T-helper 1 cell (primary cell): Measurements from ENCODE around the gene MFAP2.
"Not testable (repeated sequence)": the region's sequence is repeated elsewhere in the genome, so short reads cannot be mapped to it uniquely, and the experiment has no call there.

Experiments
- DNase-seq, 5 donors: peaks; one replicate each; pipeline ENCODE4 v3.0.0-alpha.2; 2012 to 2020

MFAP2 gene

GRCh38 chr1:16958475-16958874 is 21.9 kb downstream of the MFAP2 start:
- DNase-seq = no peak

DNA sequence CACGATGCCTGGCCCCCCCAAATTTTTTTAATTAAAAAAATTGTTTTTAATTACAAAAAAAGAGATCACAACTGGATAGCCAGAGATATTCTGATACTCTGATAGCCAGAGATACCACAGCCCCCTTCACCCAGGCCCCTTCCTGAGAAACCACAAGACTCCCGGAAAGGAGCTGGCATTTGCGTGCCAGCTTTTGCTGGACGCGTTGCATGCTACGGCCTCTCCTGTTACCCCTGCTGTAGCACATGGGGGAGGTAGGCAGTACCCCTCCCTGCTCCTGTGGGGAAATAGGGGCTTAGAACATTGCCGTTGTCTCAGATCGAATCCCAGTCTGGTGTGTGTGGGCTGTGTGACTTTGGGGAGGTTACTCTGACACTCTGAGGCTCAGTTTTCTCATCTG is 22.7 kb downstream of the MFAP2 start:
- no peak for DNase-seq

- no peak for DNase-seq
Measured at GRCh38 chr1:16956775-16957174, 23.6 kb downstream of the MFAP2 start.

DNA sequence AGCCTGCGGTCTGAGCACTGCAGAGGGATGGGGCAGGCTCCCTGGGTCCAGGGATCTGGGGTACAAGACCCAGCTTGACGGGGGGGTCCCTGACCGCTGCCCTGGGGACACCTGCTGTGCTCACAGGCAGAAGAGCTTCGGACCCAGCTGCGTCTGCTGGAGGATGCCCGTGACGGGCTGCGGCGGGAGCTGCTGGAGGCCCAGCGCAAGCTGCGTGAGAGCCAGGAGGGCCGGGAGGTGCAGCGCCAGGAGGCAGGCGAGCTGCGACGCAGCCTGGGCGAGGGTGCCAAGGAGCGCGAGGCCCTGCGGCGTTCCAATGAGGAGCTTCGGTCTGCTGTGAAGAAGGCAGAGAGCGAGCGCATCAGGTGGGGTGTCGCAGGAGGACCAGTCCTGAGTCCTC is 25.2 kb downstream of the MFAP2 start:
- DNase-seq = no peak

GRCh38 chr1:16954579-16954978 is 25.8 kb downstream of the MFAP2 start:
- DNase-seq = no peak

- not testable (repeated sequence) for DNase-seq
Measured at GRCh38 chr1:16952376-16952775, 28.0 kb downstream of the MFAP2 start.

DNA sequence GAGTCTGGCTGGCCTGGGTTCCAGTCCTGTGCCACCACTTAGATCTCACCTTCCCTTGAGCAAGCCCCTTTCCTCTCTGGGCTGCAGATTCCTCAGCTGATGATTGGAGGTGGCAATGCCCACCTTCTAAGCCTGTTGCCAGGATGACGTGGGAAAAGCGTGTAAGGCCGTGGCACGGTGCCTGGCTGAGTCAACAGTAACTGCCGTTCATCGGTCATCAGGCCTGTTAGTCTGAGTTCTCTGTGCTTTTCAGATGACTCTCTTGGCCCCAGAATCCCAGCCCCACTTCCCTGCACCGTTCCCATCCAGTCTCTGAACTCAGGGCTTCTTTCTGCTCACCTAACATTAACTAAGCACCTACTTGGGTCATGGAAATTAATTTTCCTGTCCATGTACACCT is 31.4 kb downstream of the MFAP2 start:
- DNase-seq = not testable (repeated sequence)

GRCh38 chr1:16948282-16948891 is 32.0 kb downstream of the MFAP2 start:
- not testable (repeated sequence) for DNase-seq

DNA sequence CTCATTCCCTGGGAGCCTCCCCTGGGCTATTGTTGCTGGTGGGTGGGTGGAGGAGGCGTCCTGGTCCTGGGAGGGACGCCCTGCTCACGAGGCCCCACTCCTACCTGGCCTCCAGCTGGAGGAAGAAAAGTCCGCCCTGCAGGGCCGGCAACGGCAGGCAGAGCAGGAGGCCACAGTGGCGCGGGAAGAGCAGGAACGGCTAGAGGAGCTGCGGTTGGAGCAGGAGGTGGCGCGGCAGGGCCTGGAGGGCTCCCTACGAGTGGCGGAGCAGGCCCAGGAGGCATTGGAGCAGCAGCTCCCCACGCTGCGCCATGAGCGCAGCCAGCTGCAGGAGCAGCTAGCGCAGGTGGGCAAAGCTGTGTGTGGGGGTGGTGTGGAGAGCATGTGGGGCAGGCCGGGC is 33.8 kb downstream of the MFAP2 start:
- no peak for DNase-seq

DNA sequence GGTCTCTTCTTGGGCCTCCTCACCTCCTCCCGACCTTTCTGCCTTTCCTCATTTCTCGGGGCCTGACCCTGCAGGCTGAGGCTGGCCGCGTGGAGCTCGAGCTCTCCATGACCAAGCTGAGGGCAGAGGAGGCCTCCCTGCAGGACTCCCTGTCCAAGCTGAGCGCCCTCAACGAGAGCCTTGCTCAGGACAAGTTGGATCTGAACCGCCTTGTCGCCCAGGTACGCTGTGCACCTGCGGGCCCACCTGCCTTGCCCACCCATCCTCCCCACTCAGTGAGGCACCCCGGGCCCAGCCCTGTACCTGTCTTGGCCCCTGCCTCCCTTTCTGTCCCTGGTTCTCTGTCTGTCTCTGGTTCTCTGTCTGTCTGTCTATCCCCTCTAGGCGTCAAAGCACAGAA is 34.2 kb downstream of the MFAP2 start:
- not testable (repeated sequence) for DNase-seq

GRCh38 chr1:16945512-16945911 is 34.9 kb downstream of the MFAP2 start:
- DNase-seq = not testable (repeated sequence)

- DNase-seq = no peak
Measured at GRCh38 chr1:16944038-16944437, 36.4 kb downstream of the MFAP2 start.

DNA sequence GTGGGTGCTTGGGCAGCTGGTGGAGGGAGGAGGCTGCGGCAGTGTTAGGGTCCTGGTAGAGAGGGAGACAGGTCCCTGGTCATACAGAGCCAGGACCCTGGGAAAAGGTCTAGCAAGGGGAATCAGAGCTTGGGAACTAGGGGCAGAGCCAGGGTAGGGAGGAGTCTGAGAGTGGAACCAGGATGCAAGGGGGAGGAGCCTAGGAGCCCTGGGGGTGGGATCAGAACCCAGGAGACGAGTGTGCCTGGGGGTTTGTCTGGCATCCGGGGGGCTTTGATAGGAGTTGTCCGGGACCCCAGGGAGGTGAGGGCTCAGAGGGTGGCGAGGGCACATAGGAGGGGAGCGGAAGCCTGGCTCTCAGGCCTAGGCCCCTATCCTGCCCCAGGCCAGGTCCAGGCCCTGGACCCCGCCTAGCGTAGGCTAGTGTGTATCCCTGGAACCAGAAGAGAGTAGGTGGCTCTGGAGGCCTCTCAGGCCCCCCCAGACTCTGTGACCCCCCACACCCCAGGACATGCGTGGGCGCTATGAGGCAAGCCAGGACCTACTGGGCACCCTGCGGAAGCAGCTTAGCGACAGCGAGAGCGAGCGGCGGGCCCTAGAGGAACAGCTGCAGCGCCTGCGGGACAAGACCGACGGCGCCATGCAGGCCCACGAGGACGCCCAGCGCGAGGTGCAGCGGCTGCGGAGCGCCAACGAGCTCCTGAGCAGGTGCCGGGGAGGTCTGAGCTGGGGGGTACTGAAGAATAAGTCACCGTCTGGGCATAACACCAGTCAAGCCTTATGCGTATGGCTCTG is 40.8 kb downstream of the MFAP2 start:
- not testable (repeated sequence) for DNase-seq

GRCh38 chr1:16938351-16939321 is 41.8 kb downstream of the MFAP2 start:
- DNase-seq = no peak

DNA sequence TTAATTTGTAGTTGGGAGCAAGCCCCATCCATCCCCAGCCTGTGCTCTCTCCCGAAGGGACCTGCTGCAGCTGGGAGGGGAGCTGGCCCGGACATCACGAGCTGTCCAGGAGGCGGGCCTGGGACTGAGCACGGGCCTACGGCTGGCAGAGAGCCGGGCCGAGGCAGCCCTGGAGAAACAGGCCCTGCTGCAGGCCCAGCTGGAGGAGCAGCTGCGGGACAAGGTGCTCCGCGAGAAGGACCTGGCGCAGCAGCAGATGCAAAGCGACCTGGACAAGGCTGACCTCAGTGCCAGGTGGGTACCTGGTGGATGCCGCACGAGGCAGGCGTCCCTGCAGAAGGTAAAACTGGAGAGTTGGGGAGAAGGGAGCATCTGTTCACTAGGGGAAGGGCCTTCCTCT is 43.8 kb downstream of the MFAP2 start:
- not testable (repeated sequence) for DNase-seq

GRCh38 chr1:16933945-16934344 is 46.5 kb downstream of the MFAP2 start:
- DNase-seq = not testable (repeated sequence)

DNA sequence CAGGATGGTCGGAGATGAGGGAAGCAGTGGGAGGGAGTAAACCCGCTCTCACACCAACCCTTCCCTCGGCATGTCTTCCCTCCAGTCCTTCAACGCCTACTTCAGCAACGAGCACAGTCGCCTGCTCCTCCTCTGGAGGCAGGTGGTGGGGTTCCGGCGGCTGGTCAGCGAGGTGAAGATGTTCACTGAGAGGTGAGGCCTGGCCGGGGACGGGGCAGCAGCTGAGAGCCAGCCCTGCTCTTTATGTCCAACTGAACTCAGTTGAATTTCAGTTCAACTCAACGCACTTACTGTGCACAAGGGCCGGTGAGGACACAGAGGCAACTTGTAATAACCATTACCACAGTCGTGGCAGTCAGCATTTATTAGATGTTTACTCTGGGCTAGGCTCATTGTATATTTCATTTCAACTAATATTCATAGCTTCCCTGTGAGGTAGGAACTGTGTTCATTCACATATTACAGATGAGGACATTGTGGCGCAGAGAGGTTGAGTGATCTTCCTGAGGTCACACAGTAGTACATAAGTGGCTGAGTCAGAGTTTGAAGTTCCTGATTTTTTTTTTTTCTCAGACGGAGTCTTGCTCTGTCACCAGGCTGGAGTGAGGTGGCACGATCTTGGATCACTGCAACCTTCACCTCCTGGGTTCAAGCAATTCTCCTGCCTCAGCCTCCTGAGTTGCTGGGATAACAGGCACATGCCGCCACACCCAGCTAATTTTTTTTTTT is 49.0 kb downstream of the MFAP2 start:
- DNase-seq = not testable (repeated sequence)

DNA sequence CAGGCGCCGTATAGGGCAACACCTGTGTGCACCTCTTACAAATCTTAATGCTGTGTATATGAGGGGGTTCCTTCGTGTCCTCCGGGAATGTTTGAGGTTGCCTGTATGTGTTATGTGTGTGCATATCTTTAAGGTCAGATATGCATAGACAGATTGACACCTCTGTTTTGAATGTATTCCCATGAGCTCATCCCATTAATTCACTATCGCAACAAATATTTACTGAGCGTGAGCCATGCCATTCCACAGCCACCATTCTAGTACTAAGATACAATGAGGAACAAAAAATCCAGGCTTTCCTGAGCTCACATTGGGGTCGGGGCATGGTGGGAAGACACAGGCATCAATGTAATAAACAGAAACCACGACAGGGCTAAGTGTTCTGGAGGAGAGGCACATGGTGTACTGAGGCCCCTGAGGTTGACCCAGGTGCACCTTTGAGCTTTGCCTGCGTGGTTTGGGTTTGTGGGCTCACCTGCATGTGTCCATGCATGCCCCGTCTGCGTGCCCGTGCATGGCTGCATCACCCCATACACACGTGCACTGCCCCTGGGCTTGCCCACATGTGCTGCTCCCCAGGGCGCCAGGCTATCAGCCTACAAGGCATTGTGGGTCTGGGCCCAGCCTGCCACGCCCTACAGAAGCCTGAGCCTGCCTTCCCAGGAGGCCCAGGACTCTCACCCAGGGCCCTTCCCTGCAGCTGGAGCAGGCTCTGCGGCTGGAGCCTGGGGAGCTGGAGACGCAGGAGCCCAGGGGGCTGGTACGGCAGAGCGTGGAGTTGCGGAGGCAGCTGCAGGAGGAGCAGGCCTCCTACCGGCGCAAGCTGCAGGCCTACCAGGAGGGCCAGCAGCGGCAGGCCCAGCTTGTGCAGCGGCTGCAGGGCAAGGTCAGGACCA is 51.0 kb downstream of the MFAP2 start:
- DNase-seq = not testable (repeated sequence)

DNA sequence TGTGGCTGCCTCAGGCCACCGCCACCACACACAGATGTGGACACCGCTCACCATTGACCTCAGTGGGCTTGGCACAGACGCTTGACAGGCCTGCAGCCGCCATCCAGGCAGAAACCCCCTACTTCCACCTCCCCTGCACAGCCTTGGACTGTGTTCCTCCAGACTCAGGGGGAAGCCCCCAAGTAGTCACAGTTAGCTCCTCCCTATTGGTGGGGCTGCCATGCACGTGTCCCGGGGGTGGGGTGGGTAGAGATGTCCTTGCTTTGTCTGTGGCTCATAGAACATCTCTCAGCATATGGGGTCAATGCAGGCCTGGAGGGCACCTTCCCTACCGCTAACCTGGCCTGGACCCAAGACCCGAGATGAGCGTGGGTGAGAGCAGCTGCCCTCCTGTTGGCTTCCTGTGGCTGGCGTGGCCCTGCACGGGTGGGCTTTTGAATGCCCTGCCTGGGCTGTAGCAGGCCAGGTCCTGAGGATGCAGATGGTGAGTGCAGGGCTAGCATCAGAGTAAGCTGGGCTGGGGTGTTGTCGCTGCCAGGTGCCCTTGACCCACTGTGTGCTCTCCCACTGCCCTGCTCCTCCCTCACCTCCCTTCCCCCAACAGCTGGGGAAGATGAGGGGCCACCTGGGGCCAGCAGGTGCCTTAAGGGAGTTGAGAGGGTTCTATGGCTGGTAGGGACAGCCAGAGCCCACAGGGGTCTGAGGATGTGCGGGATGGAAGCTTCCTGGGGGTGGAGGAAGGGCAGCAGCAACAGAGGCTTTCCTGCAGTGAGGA is 52.5 kb downstream of the MFAP2 start:
- no peak for DNase-seq

DNA sequence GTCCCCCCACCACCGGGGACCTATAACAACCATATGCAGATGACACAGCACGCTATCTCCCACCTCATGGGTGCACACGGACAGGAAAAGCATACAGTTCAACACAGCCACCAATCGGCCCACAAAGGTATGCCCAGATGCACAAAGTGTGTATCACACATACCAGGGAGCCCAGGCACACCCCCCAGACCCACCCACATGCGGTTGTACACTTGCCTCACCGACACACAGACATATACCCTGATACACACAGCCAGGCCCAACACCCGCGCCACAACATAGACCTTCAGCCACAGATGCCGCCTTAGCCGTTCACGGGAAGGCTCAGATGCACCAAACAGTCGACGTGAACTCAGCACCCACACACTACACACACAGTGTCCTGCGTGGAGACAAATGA is 53.2 kb downstream of the MFAP2 start:
- DNase-seq = no peak
